Mucosa of gallbladder (tissue), 1 donor: Measurements from ENCODE around the gene PLCL1. TPM values are rescaled to one million over a fixed set of nuclear protein-coding genes. Genes with fewer than 3 reads are reported as not detected.

Source experiments
- DNase-seq: peaks from one replicate; pipeline ENCODE4 v3.0.0-alpha.2; 2020; ENCODE audit warnings: low spot score
- total RNA-seq: library from RNA; stranded (reverse); gene quantifications from one replicate; pipeline ENCODE4 v1.2.1, GENCODE V29; 2021
- donor health status: DM: no; HTN: no; CAD: no.

Gene PLCL1
- total RNA-seq: 4.4 TPM

- DNase-seq: peak; percentile 91
These were observed at the start of gene PLCL1 for GRCh38 chr2:197804049-197804757. TSS of gene PLCL1 (plus strand) at chr2:197804593.

GRCh38 chr2:197759013-197759412, 45.4 kb upstream of the PLCL1 start:
- no peak for DNase-seq

- DNase-seq: no peak
These were observed 44.6 kb upstream of the PLCL1 start for GRCh38 chr2:197759625-197760292.

- no peak for DNase-seq
These were observed 44.1 kb upstream of the PLCL1 start for GRCh38 chr2:197760293-197760657.

GRCh38 chr2:197777823-197778407, 26.5 kb upstream of the PLCL1 start:
- no peak for DNase-seq

GRCh38 chr2:197779261-197779660, 25.1 kb upstream of the PLCL1 start:
- no peak for DNase-seq

- no peak for DNase-seq
These were observed 22.3 kb upstream of the PLCL1 start for GRCh38 chr2:197782126-197782525.

GRCh38 chr2:197784956-197785941, 19.1 kb upstream of the PLCL1 start, which contains the start of gene BOLL:
TSS of gene BOLL (minus strand) at chr2:197785319. CDS start at chr2:197781850, 3,469 bp downstream.
- no peak for DNase-seq

GRCh38 chr2:197786010-197786877, 18.1 kb upstream of the PLCL1 start:
- DNase-seq: no peak

GRCh38 chr2:197793456-197793855, 10.9 kb upstream of the PLCL1 start:
- DNase-seq: no peak

- DNase-seq: no peak
These were observed 9.1 kb upstream of the PLCL1 start for GRCh38 chr2:197795277-197795676.

GRCh38 chr2:197798187-197798586, 6.2 kb upstream of the PLCL1 start:
- DNase-seq: no peak

- DNase-seq: no peak
These were observed 5.3 kb upstream of the PLCL1 start for GRCh38 chr2:197799068-197799467.

- DNase-seq: no peak
These were observed 4.3 kb upstream of the PLCL1 start for GRCh38 chr2:197800091-197800490.

- DNase-seq: no peak
These were observed 3.4 kb upstream of the PLCL1 start for GRCh38 chr2:197801033-197801432.

- no peak for DNase-seq
These were observed 1.4 kb upstream of the PLCL1 start for GRCh38 chr2:197803033-197803444.

GRCh38 chr2:197804758-197805714, 643 bp downstream of the PLCL1 start:
- DNase-seq: no peak

GRCh38 chr2:197805715-197806633, 1.6 kb downstream of the PLCL1 start:
- DNase-seq: no peak

- no peak for DNase-seq
These were observed 4.7 kb downstream of the PLCL1 start for GRCh38 chr2:197809064-197809463.
